GM21528 (cell line): ENCODE measurements around the gene ZNF658.
"Not testable (repeated sequence)": the region's sequence is repeated elsewhere in the genome, so short reads cannot be mapped to it uniquely, and the experiment has no call there.

Experiments
- ATAC-seq: cut with Tn5 transposase; IDR thresholded peaks from one replicate; pipeline ENCODE4 v1.9.1; 2021; ENCODE audit warnings: mild to moderate bottlenecking, moderate library complexity; ENCODE audit not compliant: unreplicated experiment, low FRiP score

Gene ZNF658

DNA sequence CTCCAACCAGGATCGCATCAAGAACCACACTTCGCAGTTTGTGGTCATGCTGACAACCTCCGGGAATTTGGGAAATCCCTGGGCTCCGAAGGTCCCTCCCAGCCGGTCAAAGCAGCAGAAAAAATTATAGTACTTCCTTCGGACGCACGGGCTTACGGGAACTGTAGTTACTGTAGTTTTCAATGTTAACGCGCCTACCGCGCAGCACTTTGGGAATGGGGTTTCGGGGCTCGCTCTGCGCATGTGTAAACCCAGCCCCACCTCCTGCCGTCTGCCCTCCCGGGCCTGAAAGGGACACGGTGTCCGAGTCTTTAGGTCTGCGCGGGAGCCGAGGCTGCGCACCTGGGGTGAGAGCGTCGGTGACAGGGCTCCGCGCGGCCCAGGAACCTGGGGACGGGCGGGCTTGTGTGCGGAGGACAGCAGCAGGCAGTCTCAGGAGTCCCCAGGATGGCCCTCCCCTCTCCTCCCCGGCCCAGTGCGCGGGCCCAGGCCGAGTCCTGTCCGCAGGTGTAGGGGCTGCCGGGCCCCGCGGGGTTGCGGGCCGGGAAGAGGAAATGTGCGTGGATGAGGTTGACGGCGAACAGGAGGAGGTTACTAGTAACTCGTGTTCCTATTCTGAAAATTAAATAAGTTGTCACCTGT, at the start of gene ZNF658:
Gene ZNF658, plus strand, starts transcription at position 236 of the 642 bp plus-strand sequence. CDS start 2,837 bp downstream, outside the sequence.
- ATAC-seq: peak; percentile 98

DNA sequence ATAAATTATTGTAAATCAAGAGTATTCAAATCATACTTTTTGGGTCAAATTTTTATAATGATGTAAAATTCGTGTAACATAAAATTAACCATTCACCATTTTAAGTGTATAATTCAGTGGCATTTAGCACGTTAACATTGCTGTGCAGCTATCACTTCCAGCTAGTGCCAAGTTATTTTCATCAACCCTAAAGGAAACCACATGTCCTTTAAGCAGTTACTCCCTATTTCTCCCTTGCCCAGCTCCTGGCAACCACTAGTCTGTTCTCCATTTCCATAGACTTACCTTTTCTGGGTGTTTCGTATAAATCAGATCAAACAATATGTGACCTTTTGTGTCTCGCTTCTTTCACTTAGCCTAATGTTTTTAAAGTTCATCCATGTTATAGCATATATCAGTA, 38.8 kb upstream of the ZNF658 start:
- ATAC-seq: not testable (repeated sequence)

DNA sequence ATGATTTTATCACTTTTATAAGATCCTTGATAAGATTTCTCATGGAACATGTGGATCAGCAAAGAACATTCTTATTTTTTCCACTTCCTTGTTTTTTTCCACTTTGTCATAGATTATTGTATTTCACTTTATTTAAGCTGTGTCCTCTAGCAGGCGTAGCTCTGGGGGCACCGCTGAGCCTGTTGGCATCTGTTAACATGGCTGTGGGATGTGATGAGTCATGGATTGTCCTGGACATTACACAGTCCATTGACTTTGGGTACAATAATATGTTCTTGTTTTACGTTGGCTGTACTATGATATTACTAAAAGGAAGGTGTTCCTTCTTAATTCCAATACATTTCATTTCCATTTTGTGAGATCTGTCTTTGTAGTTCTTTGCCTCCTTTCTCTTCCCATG, 31.9 kb upstream of the ZNF658 start:
- ATAC-seq: not testable (repeated sequence)

DNA sequence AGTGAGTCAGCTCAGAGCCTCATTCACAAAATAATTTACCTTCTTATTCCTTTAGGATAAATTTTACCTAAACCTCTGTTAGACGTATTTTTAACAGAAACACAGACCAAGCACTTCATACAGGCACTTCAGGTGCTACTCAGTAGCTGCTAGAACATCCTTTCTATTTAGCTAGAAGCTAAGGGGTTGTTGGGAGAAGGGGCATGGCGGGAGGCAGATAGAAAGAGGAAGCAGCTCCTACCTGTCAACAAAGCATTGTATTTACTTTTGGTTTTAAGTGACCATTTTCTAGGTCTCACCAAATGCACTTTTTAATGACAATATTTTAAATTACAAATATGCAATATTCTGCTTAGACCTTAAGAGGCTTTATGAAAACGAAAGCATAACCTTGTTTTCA, 19.9 kb upstream of the ZNF658 start:
- ATAC-seq: not testable (repeated sequence)

DNA sequence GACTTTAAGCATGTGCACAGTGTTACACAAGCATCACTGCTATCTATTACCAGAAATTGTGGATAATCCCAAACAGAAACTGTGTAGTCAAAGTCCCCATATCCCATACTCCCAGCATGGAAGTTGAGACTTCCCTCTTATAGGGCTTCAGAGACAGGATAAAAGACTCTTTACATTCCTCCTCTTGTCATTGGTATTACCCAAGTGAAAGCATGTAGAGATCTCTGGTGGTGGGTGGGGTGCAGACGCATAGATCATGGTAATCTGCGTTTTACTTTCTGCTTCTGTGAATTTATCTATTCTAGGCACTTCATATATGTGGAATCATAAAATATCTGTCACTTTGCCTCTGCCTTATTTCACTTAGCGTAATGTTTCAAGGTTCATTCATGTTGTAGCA, 18.7 kb upstream of the ZNF658 start:
- ATAC-seq: not testable (repeated sequence)

DNA sequence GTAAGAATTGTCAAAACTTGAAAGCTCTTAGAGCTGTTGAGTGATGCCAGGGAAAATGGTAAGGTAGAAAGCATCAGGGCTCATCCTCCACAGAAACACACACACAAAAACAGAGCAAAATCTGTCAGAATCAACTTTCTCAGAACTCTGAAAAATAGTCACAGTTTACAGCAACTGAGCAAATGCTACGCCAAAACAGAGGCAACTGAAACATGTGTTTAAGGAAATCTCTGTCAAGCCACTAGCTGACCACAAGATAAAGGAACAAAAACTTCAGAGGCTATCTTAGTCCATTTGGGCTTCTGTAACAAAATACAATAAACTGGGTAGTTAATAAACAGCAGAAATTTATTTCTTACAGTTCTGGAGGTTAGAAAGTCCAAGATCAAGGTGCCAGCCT, 10.2 kb upstream of the ZNF658 start:
- ATAC-seq: peak; percentile 84

DNA sequence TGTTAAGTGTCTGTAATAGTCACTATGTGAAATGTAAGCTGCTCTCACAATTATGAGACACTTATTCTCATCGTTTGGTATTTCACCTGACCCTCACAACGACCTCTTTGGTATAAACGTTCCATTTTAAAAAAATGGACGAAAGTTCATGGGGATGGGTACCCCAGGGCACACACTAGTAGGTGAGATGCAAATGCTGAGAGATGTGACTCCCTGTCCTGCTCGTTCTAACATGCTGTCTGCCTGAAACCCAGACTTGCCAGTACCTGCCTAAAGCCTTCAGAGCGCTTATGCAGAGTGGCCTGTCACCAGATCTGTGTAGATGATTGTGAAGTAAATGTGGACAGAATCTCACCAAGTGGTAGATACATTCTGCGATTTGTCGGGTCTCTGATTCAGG, 616 bp downstream of the ZNF658 start:
- ATAC-seq: peak; percentile 37

DNA sequence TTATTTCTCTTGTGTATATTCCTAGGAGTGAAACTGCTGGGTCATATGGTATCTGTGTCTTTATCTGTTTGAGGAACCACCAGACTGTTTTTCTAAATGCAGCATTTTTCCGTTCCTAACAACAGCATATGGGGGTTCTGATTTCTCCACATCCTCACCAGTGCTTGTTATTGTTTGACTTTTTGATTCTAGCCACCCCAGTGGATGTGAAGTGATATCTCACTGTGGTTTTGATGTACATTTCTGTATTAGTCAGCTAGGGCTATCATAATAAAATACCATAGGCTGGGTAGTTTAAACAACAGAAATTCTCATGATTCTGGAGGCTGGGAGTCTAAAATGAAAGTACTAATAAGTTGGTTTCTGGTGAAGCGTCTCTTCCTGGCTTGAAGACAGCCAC, 9.0 kb downstream of the ZNF658 start:
- ATAC-seq: not testable (repeated sequence)

DNA sequence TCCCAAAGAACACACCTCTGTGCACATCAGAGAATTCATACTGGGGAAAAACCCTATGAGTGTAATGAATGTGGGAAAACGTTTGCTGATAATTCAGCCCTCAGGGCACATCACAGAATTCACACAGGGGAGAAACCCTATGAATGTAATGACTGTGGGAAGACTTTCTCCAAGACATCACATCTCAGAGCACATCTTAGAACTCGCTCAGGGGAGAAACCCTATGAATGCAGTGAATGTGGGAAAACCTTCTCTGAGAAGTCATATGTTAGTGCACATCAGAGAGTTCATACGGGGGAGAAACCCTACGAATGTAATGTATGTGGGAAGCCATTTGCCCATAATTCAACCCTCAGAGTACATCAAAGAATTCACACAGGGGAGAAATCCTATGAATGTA, 19.5 kb downstream of the ZNF658 start:
- not testable (repeated sequence) for ATAC-seq

DNA sequence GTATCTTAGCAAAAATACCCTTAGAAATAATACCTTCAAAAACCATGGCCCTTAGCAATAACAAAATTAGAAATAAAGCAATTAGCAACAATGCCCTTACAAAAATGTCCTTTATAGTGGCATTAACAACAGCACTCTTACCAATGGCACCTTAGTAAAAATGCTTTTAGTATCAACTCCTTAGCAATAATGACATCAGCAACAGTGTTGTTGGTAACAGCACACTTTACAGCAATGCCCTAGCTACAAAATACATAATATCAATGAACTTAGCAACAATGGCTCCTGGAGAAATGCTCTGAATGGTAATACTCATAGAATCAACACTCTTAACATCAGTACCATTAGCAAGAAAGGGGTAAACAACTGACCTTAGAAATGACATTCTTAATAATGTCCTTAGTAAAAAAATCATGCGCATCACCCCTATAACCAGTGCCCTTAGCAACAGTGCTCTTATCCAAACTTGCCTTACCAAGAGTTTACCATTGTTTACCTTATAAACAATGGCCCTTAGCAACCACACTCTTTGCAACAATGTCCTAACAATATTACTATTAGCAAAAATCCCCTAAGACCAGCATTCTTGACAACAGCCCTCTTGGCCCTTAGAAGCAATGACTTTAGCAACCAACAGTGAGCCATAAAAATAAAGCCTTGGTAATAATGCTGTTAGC, 35.8 kb downstream of the ZNF658 start:
- ATAC-seq: not testable (repeated sequence)

DNA sequence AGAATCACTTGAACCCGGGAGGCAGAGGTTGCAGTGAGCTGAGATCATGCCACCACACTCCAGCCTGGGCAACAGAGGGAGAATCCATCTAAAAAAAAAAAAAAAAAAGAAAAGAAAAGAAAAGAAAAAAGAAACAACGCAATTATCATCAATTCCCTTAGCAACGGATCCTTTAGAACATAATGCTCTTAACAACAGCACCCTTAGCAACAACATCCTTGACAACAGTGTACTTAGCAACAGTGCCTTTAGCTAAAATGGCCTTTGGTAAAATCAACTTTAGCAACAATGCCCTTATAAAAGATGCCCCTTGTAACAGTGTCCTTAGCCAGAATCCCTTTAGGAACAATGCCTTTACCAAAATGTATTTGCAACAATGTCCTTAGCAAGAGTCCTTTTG, 37.1 kb downstream of the ZNF658 start:
- ATAC-seq: not testable (repeated sequence)

DNA sequence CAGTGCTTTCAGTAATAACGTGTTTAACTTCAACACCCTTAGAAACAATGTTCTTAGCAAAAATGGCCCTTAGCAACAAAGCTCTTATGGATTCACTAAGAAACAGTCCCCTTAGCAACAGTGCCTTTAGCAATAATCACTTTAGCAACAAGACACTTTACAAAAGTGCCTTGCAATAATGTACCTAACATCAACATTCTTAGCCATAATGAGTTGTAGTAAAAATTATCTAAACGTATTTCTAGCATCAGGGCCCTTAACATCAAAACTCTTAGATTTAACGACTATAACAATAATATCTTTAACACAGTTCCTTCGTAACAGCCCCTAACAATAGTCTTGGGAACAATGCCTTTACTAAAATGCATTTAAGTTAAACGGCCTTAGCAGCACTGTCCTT, 37.8 kb downstream of the ZNF658 start:
- not testable (repeated sequence) for ATAC-seq

DNA sequence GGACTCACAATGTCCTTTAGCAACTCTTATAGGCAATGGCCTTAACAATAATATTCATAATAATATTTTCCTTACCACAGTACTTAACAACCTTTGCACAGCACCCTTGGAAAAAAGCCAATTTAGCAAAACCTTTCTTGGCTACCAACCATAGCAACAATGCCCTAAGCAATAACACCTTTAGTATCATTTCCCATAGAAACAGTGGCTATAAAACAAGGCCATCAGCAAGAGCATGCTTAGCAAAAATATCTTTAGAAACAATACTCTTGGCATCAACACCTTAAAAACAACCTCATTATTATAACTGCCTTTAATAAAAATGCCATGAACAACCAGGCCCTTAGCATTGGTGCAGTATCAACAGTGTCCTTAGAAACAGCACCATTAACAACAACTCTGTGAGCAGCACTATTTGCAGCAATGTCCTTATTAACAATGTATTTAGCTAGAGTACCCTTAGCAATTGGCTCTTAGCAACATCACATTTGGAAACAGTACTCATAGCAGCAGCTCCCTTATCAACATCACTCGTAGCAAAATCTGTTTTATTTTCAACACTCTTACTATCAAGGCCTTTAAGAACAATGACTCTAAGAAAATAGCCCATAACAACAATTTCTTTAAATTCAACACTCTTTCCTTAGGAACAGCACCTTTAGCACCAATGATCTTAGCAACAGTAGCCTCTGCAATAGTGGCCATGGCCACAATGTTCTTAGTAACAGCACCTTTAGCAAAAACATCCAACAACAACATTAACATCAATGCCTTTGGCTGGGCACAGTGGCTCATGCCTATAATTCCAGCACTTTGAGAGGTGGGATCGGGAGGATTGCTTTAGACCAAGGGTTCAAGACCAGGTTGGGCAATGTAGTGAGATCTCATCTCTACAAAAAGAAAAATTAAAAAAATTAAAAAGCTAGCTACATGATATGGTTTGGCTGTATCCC, 39.6 kb downstream of the ZNF658 start:
- ATAC-seq: not testable (repeated sequence)

DNA sequence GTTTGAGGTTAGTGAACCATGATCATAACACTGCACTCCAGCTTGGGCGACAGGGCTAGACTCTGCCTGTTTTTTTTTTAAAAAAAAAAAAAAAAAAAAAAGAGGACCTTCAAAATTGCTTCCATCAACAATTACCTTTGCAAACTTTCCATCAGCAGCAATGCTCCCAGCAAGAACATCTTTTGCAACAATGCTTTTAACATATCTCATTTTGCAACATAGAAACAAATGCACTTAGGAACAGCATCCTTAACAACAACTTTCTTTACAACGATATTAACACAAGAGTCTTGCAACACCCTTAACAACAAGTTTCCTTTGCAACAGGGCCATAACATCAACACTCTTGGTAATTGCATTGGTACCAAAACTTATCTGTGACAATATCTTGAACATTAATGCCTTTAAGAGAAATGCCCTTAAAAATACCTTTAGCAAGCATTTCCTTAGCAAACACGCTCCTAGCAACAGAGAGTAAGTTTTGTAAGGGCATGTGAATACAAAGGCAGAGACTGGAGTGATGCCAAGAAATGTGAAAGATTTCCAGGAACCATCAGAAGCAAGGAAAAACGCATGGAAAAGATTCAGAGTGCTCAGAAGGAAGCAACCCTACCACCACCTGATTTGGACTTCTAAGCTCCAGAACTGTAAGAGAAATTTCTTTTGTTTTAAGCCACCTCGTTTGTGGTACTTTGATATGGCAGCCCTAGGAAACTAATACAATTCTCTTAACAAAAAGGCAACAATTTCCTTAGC, 42.1 kb downstream of the ZNF658 start:
- ATAC-seq: not testable (repeated sequence)

DNA sequence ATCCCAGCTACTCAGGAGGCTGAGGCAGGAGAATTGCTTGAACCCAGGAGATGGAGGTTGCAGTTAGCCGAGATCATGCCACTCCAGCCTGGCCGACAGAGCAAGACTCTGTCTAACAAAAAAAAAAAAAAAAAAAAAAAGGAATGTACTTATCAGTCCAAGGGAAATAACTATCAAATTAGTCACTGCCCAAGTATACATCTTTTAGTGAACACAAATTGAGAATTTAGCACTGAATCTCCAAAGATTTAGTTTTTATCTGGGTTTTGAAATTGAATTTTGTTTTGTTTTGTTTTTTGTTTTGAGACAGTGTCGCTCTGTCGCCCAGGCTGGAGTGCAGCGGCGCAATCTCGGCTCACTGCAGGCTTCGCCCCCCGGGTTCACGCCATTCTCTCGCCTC, 52.1 kb downstream of the ZNF658 start:
- ATAC-seq: not testable (repeated sequence)
